IMR-90 (cell line): Measurements from ENCODE around the gene DOCK9. TPM values are rescaled to one million over a fixed set of nuclear protein-coding genes. Genes with fewer than 3 reads are reported as not detected.

Experiments
- ATAC-seq: fragments of 200-7000 bp; cut with Tn5 transposase; 2 replicates; pipeline ENCODE4 v1.9.1; 2020; ENCODE audit warnings: low read depth, mild to moderate bottlenecking, moderate library complexity
- BruUV-seq: library from RNA; stranded (reverse); fragments of 400-500 nt; replicated peaks from 2 replicates; lab custom pipeline; 2021; lab: Mats Ljungman, UMichigan
- CTCF ChIA-PET: fragments of 300-600 bp; formaldehyde crosslinking; extraction: SDS; loops from one replicate; lab custom pipeline; 2021; ENCODE audit warnings: antibody characterized with exemption; lab: Yijun Ruan, JAX
- POLR2A ChIA-PET: fragments of 300-600 bp; sonication (Branson Sonifier 250); formaldehyde crosslinking; loops from one replicate; lab custom pipeline; 2022; ENCODE audit warnings: antibody characterized with exemption; ENCODE audit not compliant: unreplicated experiment; lab: Charles Lee
- DNase-seq: peaks from one replicate; pipeline ENCODE4 v3.0.0; 2013
- H2AFZ ChIP-seq: replicated peaks from 2 replicates; pipeline ENCODE3; 2013; ENCODE audit warnings: low read length, mild to moderate bottlenecking; ENCODE audit not compliant: poor library complexity
- H2AK5ac ChIP-seq: 2 replicates; pipeline ENCODE4 v1.6.1; 2013; ENCODE audit warnings: low read depth, low read length, inconsistent platforms
- H2AK9ac ChIP-seq: replicated peaks from 2 replicates; pipeline ENCODE3; 2013; ENCODE audit warnings: mild to moderate bottlenecking, low read depth, low read length, moderate library complexity; ENCODE audit not compliant: poor library complexity
- H2BK120ac ChIP-seq: 2 replicates; pipeline ENCODE4 v1.6.1; 2013; ENCODE audit warnings: low read depth, low read length, inconsistent platforms
- H2BK15ac ChIP-seq: 3 replicates; pipeline ENCODE4 v1.6.1; 2013; ENCODE audit warnings: low read depth, low read length, inconsistent platforms
- H2BK20ac ChIP-seq: 2 replicates; pipeline ENCODE4 v1.6.1; 2013; ENCODE audit warnings: low read depth, mild to moderate bottlenecking, inconsistent platforms, low read length, moderate library complexity
- H2BK5ac ChIP-seq: 2 replicates; pipeline ENCODE4 v1.6.1; 2013; ENCODE audit warnings: mild to moderate bottlenecking, low read depth, low read length, inconsistent platforms; ENCODE audit not compliant: poor library complexity, severe bottlenecking
- H3K14ac ChIP-seq: replicated peaks from 2 replicates; pipeline ENCODE4 v1.6.1; 2013; ENCODE audit warnings: low read depth, low read length, inconsistent platforms
- H3K18ac ChIP-seq: 2 replicates; pipeline ENCODE4 v1.6.1; 2013; ENCODE audit warnings: low read depth, low read length, control low read depth
- H3K23ac ChIP-seq: 2 replicates; pipeline ENCODE4 v1.6.1; 2013; ENCODE audit warnings: low read depth, low read length, inconsistent platforms
- H3K27ac ChIP-seq: 2 replicates; pipeline ENCODE4 v1.5.1; 2013; ENCODE audit warnings: mild to moderate bottlenecking, control low read depth, low read length; ENCODE audit not compliant: insufficient read depth
- H3K27me3 ChIP-seq: 2 replicates; pipeline ENCODE4 v1.6.1; 2013; ENCODE audit warnings: low read length; ENCODE audit not compliant: control insufficient read depth, insufficient read depth
- H3K36me3 ChIP-seq: 2 replicates; pipeline ENCODE4 v1.6.1; 2013; ENCODE audit warnings: low read length, mixed read lengths; ENCODE audit not compliant: control insufficient read depth, insufficient read depth
- H3K4ac ChIP-seq: 2 replicates; pipeline ENCODE4 v1.6.1; 2013; ENCODE audit warnings: low read depth, low read length, inconsistent platforms
- H3K4me1 ChIP-seq: 2 replicates; pipeline ENCODE4 v1.6.1; 2013; ENCODE audit warnings: low read length, mixed read lengths; ENCODE audit not compliant: control insufficient read depth, insufficient read depth
- H3K4me2 ChIP-seq: 2 replicates; pipeline ENCODE4 v1.6.1; 2013; ENCODE audit warnings: low read depth, mild to moderate bottlenecking, control low read depth, low read length, moderate library complexity
- H3K4me3 ChIP-seq: 2 replicates; pipeline ENCODE4 v1.5.1; 2013; ENCODE audit warnings: low read depth, mild to moderate bottlenecking, control low read depth, low read length, moderate library complexity; ENCODE audit not compliant: insufficient read depth
- H3K56ac ChIP-seq: 2 replicates; pipeline ENCODE4 v1.6.1; 2013; ENCODE audit warnings: low read length, inconsistent platforms; ENCODE audit not compliant: insufficient read depth; ENCODE audit errors: extremely low read depth
- H3K79me1 ChIP-seq, 2 experiments: 2 replicates each; pipeline ENCODE4 v1.6.1; 2013; ENCODE audit warnings: low read length in 2 of 2, inconsistent platforms in 1 of 2, low read depth in 1 of 2
- H3K9ac ChIP-seq: 2 replicates; pipeline ENCODE4 v1.6.1; 2013; ENCODE audit warnings: low read depth, low read length, control low read depth
- H3K9me1 ChIP-seq: 2 replicates; pipeline ENCODE4 v1.6.1; 2013; ENCODE audit warnings: low read length, inconsistent platforms; ENCODE audit not compliant: insufficient read depth
- H3K9me3 ChIP-seq: 2 replicates; pipeline ENCODE4 v1.6.1; 2013; ENCODE audit warnings: low read length; ENCODE audit not compliant: control insufficient read depth, insufficient read depth
- H4K20me1 ChIP-seq: 2 replicates; pipeline ENCODE4 v1.6.1; 2013; ENCODE audit warnings: low read length, inconsistent platforms; ENCODE audit not compliant: insufficient read depth
- H4K5ac ChIP-seq: 2 replicates; pipeline ENCODE4 v1.6.1; 2013; ENCODE audit warnings: mild to moderate bottlenecking, low read depth, low read length, control low read depth
- H4K8ac ChIP-seq, 2 experiments: 2 replicates each; pipeline ENCODE4 v1.6.1; 2013; ENCODE audit warnings: low read depth in 2 of 2, low read length in 2 of 2, control low read depth in 1 of 2, inconsistent platforms in 1 of 2
- H4K91ac ChIP-seq: 2 replicates; pipeline ENCODE4 v1.6.1; 2013; ENCODE audit warnings: low read depth, low read length, inconsistent platforms; ENCODE audit not compliant: insufficient read depth
- BHLHE40 ChIP-seq: fragments of 150-350 bp; IDR thresholded peaks from 2 replicates; pipeline ENCODE4 v1.6.1; 2016; ENCODE audit warnings: mild to moderate bottlenecking, low read depth, low read length
- CEBPB ChIP-seq: IDR thresholded peaks from 2 replicates; pipeline ENCODE4 v1.6.1; 2012; ENCODE audit warnings: low read depth, low read length, improper control_type of control experiment
- CHD1 ChIP-seq: IDR thresholded peaks from 2 replicates; pipeline ENCODE4 v1.6.1; 2012; ENCODE audit warnings: low read depth, low read length, improper control_type of control experiment
- FOS ChIP-seq: fragments of 150-350 bp; IDR thresholded peaks from 2 replicates; pipeline ENCODE4 v1.6.1; 2016; ENCODE audit warnings: low read depth, low read length
- MAFK ChIP-seq: IDR thresholded peaks from 2 replicates; pipeline ENCODE4 v1.6.1; 2012; ENCODE audit warnings: low read depth, low read length, improper control_type of control experiment
- MXI1 ChIP-seq: IDR thresholded peaks from 2 replicates; pipeline ENCODE4 v1.6.1; 2012; ENCODE audit warnings: low read depth, mild to moderate bottlenecking, low read length, moderate library complexity, borderline replicate concordance
- POLR2A ChIP-seq: IDR thresholded peaks from 2 replicates; pipeline ENCODE4 v1.6.1; 2012; ENCODE audit warnings: mild to moderate bottlenecking, low read depth, low read length
- RAD21 ChIP-seq: IDR thresholded peaks from 2 replicates; pipeline ENCODE4 v1.6.1; 2012; ENCODE audit warnings: low read length, improper control_type of control experiment
- RCOR1 ChIP-seq: IDR thresholded peaks from 2 replicates; pipeline ENCODE4 v1.6.1; 2012; ENCODE audit warnings: mild to moderate bottlenecking, low read length, improper control_type of control experiment; ENCODE audit not compliant: insufficient replicate concordance
- RFX5 ChIP-seq: IDR thresholded peaks from 2 replicates; pipeline ENCODE4 v1.8.0; 2012; ENCODE audit warnings: low read depth, mild to moderate bottlenecking, low read length, moderate library complexity
- SMC3 ChIP-seq: fragments of 150-350 bp; IDR thresholded peaks from 2 replicates; pipeline ENCODE4 v1.6.1; 2016; ENCODE audit warnings: low read depth, mild to moderate bottlenecking, antibody characterized with exemption, low read length, moderate library complexity
- WGBS, 2 experiments: methylation state at CpG; one replicate each; pipeline versions ENCODE4 v1.1.5 to v1.1.7; 2013; ENCODE audit warnings: missing lambda C conversion rate in 2 of 2; ENCODE audit not compliant: insufficient read length in 1 of 2; ENCODE audit errors: extremely low coverage in 2 of 2; 5-methylcytosine and 5-hydroxymethylcytosine counted together
- dilution Hi-C: fragments of 300-500 bp; cut with HindIII; formaldehyde crosslinking; loops from one replicate; pipeline ENCODE4 v1.14.3; 2018; ENCODE audit warnings: low sequenced_read_pairs; ENCODE audit not compliant: unreplicated experiment
- in situ Hi-C: fragments of 300-500 bp; cut with MboI; formaldehyde crosslinking; loops from 3 replicates; pipeline ENCODE4 v1.14.3; 2019; ENCODE audit warnings: low sequenced_read_pairs, inconsistent platforms, mixed read lengths
- intact Hi-C: fragments of 100-400 bp; cut with micrococcal nuclease; formaldehyde crosslinking; loops from 2 replicates; pipeline ENCODE4 v1.10.0; 2022
- polyA plus RNA-seq, 3 experiments: library from polyadenylated mRNA; depleted of rRNA; stranded (reverse); fragments of >200 nt; gene quantifications; 2 replicates each; pipeline ENCODE4 v1.2.3, GENCODE V29; 2012; ENCODE audit warnings: low replicate concordance in 1 of 3
- total RNA-seq: library from RNA; depleted of rRNA; stranded (reverse); fragments of >200 nt; gene quantifications from 2 replicates; pipeline ENCODE4 v1.2.3, GENCODE V29; 2012
- TF ChIP-seq, protein P1 (sequence below): conservative IDR thresholded peaks from 2 replicates; pipeline ENCODE4 v1.5.1; 2012; ENCODE audit warnings: mild to moderate bottlenecking, low read depth, low read length, improper control_type of control experiment
- TF ChIP-seq, protein P2 (sequence below): fragments of 150-350 bp; IDR thresholded peaks from 2 replicates; pipeline ENCODE4 v1.6.1; 2016; ENCODE audit warnings: low read depth, mild to moderate bottlenecking, low read length, moderate library complexity, borderline replicate concordance

The DOCK9 gene
- total and polyA plus RNA-seq, 2 of the 4 experiments (the other 2 are of a cell fraction), result 4.8 to 7.2 TPM

DNA sequence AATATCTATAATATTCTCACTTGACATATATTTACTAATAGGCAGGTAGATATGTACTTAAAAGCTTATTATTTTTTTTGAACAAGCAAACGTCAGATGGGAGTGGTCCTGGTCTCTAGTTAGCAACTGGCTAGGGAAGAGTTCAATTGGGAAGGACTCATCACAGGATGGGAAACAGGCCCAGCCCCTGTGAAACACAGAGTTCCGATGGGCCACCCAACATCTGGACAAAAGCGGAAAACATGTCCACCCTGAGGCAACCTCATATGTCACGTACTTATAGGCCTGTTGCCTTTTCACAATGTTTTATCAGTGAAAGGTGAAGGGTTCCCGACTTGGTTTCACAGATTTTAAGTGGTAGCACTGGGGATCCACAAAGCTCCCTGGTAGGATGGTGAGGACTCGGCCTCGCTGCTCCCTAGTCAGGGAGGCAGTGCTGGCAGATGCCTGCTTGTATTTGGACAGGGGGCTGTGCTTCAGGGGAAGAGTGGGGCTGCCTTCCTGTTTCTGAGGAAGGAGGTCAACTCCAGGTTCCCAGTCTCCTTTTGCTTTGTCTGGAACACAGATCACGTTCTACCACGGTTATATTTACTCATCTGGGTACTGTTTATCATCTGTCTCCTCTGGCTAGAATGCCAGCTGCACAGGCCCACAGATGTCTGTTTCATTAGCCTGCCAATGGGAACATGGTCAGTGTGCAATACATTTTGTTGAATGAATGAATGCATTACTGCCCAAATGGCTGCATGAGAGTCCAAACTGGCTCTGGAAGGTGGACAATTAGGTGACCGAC is 176.0 kb downstream of the DOCK9 start (continued):
- TF ChIP-seq RFX5, result no peak

DNA sequence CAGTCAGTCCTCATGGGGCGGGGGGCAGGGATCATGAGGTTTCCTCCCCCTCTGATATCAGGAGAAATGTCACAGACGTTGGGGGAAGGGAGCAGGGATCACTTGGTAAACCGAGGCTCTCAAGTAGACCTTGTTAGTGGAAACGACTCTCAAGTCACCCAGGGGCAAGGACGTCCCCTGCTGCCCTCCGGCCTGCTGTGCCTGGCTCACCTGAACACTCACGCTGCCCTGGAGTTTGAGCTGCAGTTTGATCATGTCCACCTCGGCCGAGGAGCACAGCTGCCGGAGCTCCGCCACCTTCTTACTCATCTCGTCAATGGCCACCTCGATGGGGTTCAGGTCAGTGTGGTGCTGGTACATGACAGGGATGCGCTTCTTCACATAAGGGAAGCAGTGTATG is 177.8 kb downstream of the DOCK9 start:
- Histone ChIP-seq H2AFZ (no peak overlapping the region), H4K91ac (no peak overlapping the region), H4K8ac (no peak overlapping the region), H3K56ac (no peak overlapping the region), H3K4me2 (no peak overlapping the region), H2BK15ac (no peak overlapping the region), H2AK9ac (no peak overlapping the region), H2BK120ac (no peak overlapping the region), H3K36me3 (no peaks in the 10 kb centered on the region), H3K27ac (no peak overlapping the region), H3K14ac (no peak overlapping the region), H3K4ac (no peak overlapping the region), H3K79me1 (no peaks in the 10 kb centered on the region), H3K27me3 (no peaks in the 10 kb centered on the region), H3K4me3 (no peak overlapping the region), H4K20me1 (no peaks in the 10 kb centered on the region), H2AK5ac (no peak overlapping the region), H2BK20ac (no peak overlapping the region), H3K18ac (no peak overlapping the region), H3K9me3 (no peaks in the 10 kb centered on the region), H3K23ac (no peak overlapping the region), H4K5ac (no peak overlapping the region), H2BK5ac (no peak overlapping the region), H3K4me1 (no peaks in the 10 kb centered on the region), H3K9ac (no peak overlapping the region), H3K9me1 (peaks cover 11% of the 10 kb centered on the region; the same call in 1 of the 2 replicates)
- WGBS, 2 experiments, result 80% methylated on average over 1 of the region's 14 CpGs; no CpG with 5 or more reads in 1 of the 2 experiments
- ChIA-PET CTCF (no interaction called here), POLR2A (no interaction called here)
- ATAC-seq, result no peak
- no TSS peak for BruUV-seq
- no peak for DNase-seq
- dilution Hi-C loops (no loop called here), intact Hi-C loops (no loop called here), in situ Hi-C loops (no loop called here)
- TF ChIP-seq, protein P1, sequence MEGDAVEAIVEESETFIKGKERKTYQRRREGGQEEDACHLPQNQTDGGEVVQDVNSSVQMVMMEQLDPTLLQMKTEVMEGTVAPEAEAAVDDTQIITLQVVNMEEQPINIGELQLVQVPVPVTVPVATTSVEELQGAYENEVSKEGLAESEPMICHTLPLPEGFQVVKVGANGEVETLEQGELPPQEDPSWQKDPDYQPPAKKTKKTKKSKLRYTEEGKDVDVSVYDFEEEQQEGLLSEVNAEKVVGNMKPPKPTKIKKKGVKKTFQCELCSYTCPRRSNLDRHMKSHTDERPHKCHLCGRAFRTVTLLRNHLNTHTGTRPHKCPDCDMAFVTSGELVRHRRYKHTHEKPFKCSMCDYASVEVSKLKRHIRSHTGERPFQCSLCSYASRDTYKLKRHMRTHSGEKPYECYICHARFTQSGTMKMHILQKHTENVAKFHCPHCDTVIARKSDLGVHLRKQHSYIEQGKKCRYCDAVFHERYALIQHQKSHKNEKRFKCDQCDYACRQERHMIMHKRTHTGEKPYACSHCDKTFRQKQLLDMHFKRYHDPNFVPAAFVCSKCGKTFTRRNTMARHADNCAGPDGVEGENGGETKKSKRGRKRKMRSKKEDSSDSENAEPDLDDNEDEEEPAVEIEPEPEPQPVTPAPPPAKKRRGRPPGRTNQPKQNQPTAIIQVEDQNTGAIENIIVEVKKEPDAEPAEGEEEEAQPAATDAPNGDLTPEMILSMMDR, result no peak
- TF ChIP-seq RCOR1 (no peak), FOS (no peak), SMC3 (no peak), RAD21 (no peak), BHLHE40 (no peak), CHD1 (no peak), MXI1 (no peak), CEBPB (no peak), MAFK (no peak), RFX5 (no peak), POLR2A (no peak)
- TF ChIP-seq, protein P2, sequence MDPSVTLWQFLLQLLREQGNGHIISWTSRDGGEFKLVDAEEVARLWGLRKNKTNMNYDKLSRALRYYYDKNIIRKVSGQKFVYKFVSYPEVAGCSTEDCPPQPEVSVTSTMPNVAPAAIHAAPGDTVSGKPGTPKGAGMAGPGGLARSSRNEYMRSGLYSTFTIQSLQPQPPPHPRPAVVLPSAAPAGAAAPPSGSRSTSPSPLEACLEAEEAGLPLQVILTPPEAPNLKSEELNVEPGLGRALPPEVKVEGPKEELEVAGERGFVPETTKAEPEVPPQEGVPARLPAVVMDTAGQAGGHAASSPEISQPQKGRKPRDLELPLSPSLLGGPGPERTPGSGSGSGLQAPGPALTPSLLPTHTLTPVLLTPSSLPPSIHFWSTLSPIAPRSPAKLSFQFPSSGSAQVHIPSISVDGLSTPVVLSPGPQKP, result no peak
